Tibial nerve (tissue), 4 donors: Measurements from ENCODE around the gene CMC4.

ENCODE experiments used
- EP300 ChIP-seq, 2 donors: sonication (generic); formaldehyde crosslinking; IDR thresholded peaks; one replicate each; pipeline ENCODE4 v1.6.1; 2017; ENCODE audit warnings: antibody characterized with exemption in 2 of 2, mild to moderate bottlenecking in 1 of 2
- POLR2A ChIP-seq, 2 donors: fragments of 450-650 bp; IDR thresholded peaks; one replicate each; pipeline ENCODE4 v1.6.1; 2017; ENCODE audit warnings: antibody characterized with exemption in 2 of 2, mild to moderate bottlenecking in 2 of 2, moderate library complexity in 2 of 2
- TF ChIP-seq, protein P1 (sequence below), 5 experiments: fragments of 200-600 bp in 3 of 5; fragments of 450-650 bp in 2 of 5; sonication (generic) in 3 of 5; IDR thresholded peaks; one replicate each; pipeline ENCODE4 v1.5.1; 2016 to 2019; ENCODE audit warnings: antibody characterized with exemption in 5 of 5, mild to moderate bottlenecking in 3 of 5, moderate library complexity in 2 of 5

DNA sequence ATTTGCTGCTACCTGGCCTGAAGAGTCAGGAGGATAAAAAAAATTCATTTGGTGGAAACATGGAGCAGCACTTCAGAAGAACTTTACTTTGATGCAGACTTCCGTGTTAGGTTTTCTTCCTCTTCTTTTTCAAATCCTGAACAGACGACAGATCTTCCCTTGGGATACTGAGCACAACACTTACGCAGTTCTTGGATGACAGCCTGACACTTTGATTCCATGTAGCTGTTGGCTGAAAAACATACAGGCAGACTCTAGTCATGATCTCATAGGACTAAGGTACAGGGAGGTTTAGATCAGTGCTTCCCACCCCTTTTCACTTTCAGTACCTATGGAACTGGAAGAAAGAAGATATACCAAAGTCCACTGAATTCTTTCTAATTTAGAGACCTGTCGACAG lies 9.2 kb downstream of the CMC4 start:
- TF ChIP-seq, protein P1, sequence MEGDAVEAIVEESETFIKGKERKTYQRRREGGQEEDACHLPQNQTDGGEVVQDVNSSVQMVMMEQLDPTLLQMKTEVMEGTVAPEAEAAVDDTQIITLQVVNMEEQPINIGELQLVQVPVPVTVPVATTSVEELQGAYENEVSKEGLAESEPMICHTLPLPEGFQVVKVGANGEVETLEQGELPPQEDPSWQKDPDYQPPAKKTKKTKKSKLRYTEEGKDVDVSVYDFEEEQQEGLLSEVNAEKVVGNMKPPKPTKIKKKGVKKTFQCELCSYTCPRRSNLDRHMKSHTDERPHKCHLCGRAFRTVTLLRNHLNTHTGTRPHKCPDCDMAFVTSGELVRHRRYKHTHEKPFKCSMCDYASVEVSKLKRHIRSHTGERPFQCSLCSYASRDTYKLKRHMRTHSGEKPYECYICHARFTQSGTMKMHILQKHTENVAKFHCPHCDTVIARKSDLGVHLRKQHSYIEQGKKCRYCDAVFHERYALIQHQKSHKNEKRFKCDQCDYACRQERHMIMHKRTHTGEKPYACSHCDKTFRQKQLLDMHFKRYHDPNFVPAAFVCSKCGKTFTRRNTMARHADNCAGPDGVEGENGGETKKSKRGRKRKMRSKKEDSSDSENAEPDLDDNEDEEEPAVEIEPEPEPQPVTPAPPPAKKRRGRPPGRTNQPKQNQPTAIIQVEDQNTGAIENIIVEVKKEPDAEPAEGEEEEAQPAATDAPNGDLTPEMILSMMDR (IDR thresholded peaks at IDR 0.05) = no peak
- TF ChIP-seq POLR2A (IDR thresholded peaks at IDR 0.05) (no peak), EP300 (IDR thresholded peaks at IDR 0.05) (no peak)
